Stimulated activated CD8-positive, alpha-beta memory T cell treated with anti-CD3 and anti-CD28 coated beads, Interleukin-15, amount 100 ng/mL, for 1 hour (primary cell): ENCODE results near the gene SOWAHA.
"Not testable (repeated sequence)": the region's sequence is repeated elsewhere in the genome, so short reads cannot be mapped to it uniquely, and the experiment has no call there.

Source experiments
- DNase-seq: peaks from one replicate; pipeline ENCODE4 v3.0.0-alpha.2; 2020; ENCODE audit warnings: low read depth

SOWAHA gene

DNA sequence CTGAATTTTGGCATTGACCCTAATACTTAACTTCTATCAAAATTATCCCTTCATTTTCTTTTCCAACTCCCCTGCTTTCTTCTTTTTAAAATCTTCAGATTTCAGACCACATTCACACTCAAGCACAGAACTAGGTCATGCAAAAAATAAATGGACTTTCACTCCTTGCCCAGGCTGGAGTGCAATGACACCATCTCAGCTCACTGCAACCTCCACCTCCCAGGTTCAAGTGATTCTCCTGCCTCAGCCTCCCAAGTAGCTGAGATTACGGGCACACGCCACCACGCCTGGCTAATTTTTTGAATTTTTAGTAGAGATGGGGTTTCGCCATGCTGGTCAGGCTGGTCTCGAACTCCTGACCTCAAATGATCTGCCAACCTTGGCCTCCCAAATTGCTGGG is 41.9 kb downstream of the SOWAHA start:
- not testable (repeated sequence) for DNase-seq

DNA sequence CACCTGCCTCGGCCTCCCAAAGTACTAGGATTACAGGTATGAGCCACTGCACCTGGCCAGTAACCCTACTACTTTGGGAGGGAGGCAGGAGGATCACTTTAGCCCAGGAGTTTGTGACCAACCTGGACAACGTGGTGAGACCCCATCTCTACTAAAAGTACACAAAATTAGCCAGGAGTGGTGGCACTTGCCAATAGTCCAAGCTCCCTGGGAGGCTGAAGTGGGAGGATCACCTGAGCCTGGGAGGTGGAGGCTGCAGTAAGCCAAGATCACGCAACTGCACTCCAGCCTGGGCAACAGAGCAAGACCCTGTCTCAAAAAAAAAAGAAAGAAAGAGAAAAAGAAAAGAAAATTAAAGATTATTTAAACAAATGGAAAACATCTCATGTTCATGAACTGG is 42.9 kb downstream of the SOWAHA start:
- DNase-seq = no peak

DNA sequence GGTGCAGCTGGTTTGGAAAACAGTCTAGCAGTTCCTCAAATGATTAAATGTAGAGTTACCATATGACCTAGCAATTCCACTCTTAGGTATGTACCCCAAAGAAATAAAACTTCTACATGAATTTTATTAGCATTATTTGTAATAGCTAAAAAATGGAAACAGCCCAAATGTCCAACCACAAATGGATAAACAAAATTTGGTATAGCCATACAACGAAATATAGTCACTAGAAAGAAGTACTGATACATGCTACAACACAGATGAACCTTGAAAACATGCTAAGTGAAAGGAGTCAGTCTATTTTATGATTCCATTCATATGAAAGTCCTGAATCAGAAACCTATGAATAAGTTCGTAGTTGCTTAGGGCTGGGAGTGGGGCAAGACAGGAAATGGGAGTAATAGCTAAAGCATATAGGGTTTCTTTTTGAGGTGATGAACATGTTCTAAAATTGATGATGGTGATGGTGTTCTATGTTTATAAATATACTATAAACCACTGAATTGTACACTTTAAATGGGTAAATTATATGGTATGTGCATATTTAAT is 46.9 kb downstream of the SOWAHA start:
- no peak for DNase-seq

DNA sequence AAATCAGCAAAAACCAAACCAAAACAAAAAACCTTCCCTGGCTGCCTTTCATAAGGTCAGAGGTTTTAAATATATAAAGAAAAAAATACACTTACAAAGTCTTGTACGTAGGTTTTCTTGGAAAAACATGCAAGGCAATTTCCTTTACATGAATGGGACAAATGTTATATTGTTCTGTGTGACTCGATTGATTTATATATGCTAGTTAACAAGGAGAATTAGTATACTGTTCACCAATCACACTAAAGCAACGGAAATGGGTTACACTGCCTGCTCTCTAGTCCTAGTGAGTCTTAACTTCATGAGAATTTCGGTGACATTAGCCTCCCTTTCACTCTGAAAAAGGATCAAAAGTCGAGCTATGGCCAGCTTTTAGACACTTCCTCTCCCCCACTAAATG is 47.6 kb downstream of the SOWAHA start:
- no peak for DNase-seq

DNA sequence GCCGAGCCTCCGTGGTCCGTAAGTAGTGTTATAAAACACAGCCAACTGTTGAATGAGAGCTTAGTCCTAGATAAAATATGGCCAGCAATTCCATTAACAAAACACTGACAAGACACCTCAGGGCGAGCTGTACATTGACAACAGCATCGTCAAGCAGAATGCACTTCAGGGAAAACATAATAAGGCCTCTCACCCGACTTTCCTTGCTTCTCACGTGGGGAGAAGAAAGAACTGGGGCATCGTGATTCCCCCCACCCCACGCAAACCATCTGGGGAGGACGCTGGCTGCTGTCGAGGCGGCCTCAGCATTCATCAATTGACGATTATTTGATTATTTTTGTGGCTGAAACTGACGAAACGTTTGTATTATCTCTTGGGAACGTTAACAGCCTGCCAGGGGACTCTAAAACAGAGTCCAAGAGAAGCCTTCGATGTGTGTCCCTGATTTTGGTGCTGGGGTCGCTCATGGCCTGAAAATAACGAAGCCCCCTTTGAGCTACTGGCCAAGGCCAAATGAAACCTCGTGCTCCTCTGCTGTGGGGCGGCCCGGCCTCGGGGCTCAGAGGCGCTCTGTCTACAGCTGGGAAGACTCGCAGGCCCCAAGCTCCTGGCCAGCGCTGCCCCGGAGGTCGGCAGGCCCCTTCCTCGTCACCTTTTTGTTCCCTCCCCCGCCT is 52.7 kb downstream of the SOWAHA start:
- DNase-seq = no peak
